Measurements from ENCODE around the gene BOC.

The BOC gene

GRCh38 chr3:113247675-113248458, 36.5 kb downstream of the BOC start:
- TF ChIP-seq, protein P1, sequence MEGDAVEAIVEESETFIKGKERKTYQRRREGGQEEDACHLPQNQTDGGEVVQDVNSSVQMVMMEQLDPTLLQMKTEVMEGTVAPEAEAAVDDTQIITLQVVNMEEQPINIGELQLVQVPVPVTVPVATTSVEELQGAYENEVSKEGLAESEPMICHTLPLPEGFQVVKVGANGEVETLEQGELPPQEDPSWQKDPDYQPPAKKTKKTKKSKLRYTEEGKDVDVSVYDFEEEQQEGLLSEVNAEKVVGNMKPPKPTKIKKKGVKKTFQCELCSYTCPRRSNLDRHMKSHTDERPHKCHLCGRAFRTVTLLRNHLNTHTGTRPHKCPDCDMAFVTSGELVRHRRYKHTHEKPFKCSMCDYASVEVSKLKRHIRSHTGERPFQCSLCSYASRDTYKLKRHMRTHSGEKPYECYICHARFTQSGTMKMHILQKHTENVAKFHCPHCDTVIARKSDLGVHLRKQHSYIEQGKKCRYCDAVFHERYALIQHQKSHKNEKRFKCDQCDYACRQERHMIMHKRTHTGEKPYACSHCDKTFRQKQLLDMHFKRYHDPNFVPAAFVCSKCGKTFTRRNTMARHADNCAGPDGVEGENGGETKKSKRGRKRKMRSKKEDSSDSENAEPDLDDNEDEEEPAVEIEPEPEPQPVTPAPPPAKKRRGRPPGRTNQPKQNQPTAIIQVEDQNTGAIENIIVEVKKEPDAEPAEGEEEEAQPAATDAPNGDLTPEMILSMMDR (IDR thresholded peaks at IDR 0.05; ENCODE audit: insufficient read depth, low read depth, low read length, missing control alignments), result no peak
- DNase-seq (ENCODE audit: low read depth), result no peak
- no peak overlapping the region for H3K4me3 ChIP-seq (ENCODE audit: low read length)

DNA sequence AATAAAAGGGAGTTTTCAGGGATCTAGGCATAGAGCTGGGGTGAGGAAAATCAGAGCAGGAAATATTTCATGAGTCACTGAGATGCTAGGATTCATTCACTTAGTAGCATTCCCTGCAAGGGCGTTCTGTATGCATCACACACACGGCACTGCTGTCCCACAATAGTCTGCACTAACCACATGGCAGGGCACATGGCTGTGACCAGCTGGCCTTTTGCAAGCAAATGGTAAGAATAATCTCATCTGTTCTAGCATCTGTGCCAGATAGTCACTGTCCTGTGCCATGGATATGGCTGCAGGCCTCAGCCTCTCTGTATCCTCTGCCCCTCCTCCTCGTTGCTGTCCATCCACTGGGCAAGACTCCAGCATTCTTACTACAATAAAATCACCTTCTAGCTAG, 37.8 kb downstream of the BOC start:
- TF ChIP-seq, protein P1 (IDR thresholded peaks at IDR 0.05; ENCODE audit: insufficient read depth, low read depth, low read length, missing control alignments), result no peak
- no peak overlapping the region for H3K4me3 ChIP-seq (ENCODE audit: low read length)
- peak; percentile 84 for DNase-seq (ENCODE audit: low read depth)

DNA sequence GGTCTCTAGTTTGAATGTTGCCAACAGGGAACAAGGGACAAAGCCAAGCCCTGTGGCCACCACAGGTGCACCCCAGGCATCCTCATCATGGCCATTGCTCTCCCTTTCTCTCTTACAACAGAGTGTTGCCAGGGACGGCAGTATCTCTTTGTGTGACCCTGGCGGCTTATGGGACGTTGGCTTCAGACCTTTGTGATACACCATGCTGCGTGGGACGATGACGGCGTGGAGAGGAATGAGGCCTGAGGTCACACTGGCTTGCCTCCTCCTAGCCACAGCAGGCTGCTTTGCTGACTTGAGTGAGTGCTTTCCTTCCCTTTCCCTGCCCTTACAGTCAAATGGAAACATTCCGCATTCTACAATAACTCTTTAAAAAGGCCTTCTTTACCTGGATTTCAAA, 38.2 kb downstream of the BOC start:
- TF ChIP-seq, protein P1 (IDR thresholded peaks at IDR 0.05; ENCODE audit: insufficient read depth, low read depth, low read length, missing control alignments), result no peak
- DNase-seq (ENCODE audit: low read depth), result no peak
- H3K4me3 ChIP-seq (ENCODE audit: low read length), result no peak overlapping the region

- H3K4me3 ChIP-seq (ENCODE audit: low read length), result no peak overlapping the region
- DNase-seq (ENCODE audit: low read depth), result no peak
- TF ChIP-seq, protein P1 (IDR thresholded peaks at IDR 0.05; ENCODE audit: insufficient read depth, low read depth, low read length, missing control alignments), result no peak
Observed at GRCh38 chr3:113250566-113250965, 39.2 kb downstream of the BOC start.

DNA sequence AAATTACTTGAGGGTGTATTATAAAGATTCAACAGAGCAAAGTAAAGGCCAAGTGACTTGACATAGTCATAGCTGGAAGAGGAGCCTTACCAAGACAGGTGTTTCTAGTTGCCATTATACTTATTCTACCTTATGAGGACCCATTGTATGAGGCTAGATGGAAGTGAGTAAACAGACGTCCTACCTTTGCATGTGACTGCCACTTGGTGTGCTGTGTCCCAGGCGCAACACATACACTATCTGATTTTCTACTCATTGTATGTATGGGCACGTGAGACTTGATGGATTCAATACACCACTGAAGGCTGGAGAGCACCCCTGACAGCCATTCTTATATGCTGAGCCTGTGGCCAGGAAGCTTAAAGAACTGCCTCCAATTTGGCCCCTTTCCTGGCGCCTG, 40.5 kb downstream of the BOC start:
- no peak for DNase-seq (ENCODE audit: low read depth)
- H3K4me3 ChIP-seq (ENCODE audit: low read length), result no peak overlapping the region
- TF ChIP-seq, protein P1 (IDR thresholded peaks at IDR 0.05; ENCODE audit: insufficient read depth, low read depth, low read length, missing control alignments), result no peak

- TF ChIP-seq, protein P1 (IDR thresholded peaks at IDR 0.05; ENCODE audit: insufficient read depth, low read depth, low read length, missing control alignments), result no peak
- no peak for DNase-seq (ENCODE audit: low read depth)
Observed at GRCh38 chr3:113252553-113252952, 41.2 kb downstream of the BOC start.

GRCh38 chr3:113253702-113254101, 42.3 kb downstream of the BOC start:
- no peak for DNase-seq (ENCODE audit: low read depth)
- H3K4me3 ChIP-seq (ENCODE audit: low read length), result no peak overlapping the region
- TF ChIP-seq, protein P1 (IDR thresholded peaks at IDR 0.05; ENCODE audit: insufficient read depth, low read depth, low read length, missing control alignments), result no peak

More at GRCh38 chr3:113252553-113252952, 41.2 kb downstream of the BOC start:
- no peak overlapping the region for H3K4me3 ChIP-seq (ENCODE audit: low read length)
